HFFc6 (cell line): ENCODE results near the gene TOMM70. TPM values are rescaled to one million over a fixed set of nuclear protein-coding genes. Genes with fewer than 3 reads are reported as not detected.

Source experiments
- DNase-seq: peaks from one replicate; pipeline ENCODE4 v3.0.0-alpha.2; 2018
- H3K27ac Mint-ChIP-seq: 2 replicates; pipeline ENCODE4 v1.8.0; 2020; ENCODE audit warnings: mild to moderate bottlenecking, mixed read lengths
- H3K27me3 Mint-ChIP-seq: 2 replicates; pipeline ENCODE4 v1.8.0; 2021; ENCODE audit warnings: mild to moderate bottlenecking, moderate library complexity, mixed read lengths; ENCODE audit not compliant: insufficient read depth
- H3K36me3 Mint-ChIP-seq: 2 replicates; pipeline ENCODE4 v1.8.0; 2021; ENCODE audit warnings: low read depth, mixed read lengths
- H3K4me1 Mint-ChIP-seq: 2 replicates; pipeline ENCODE4 v1.8.0; 2020; ENCODE audit warnings: low read depth, mixed read lengths
- H3K4me3 Mint-ChIP-seq: 2 replicates; pipeline ENCODE4 v1.8.0; 2020; ENCODE audit warnings: mild to moderate bottlenecking, moderate library complexity, mixed read lengths
- H3K9me3 Mint-ChIP-seq: 2 replicates; pipeline ENCODE4 v1.8.0; 2020; ENCODE audit warnings: mild to moderate bottlenecking, mixed read lengths
- CTCF ChIP-seq: fragments of 200-600 bp; sonication (generic); IDR thresholded peaks from 2 replicates; pipeline ENCODE4 v1.5.0; 2021; ENCODE audit warnings: antibody characterized with exemption, mild to moderate bottlenecking
- total RNA-seq, 6 experiments: library from RNA; stranded (reverse); fragmentation: NEBNext Ultra II Directional; extraction: Animal tissue kit (Norgen Biotek cat#: 25700); gene quantifications; 2 replicates in 1 of 6; 3 replicates in 5 of 6; pipeline ENCODE4 v1.2.3, GENCODE V29; 2021

TOMM70 gene
- total RNA-seq, 6 experiments from 2014 or later, result 45.9 to 51.7 (median 48.7) TPM

GRCh38 chr3:100411091-100411982, 10.4 kb upstream of the TOMM70 start:
- no peak overlapping the region for H3K27ac Mint-ChIP-seq
- DNase-seq, result no peak
- no peaks in the 10 kb centered on the region for H3K27me3 Mint-ChIP-seq
- H3K9me3 Mint-ChIP-seq, result peaks cover 4% of the 10 kb centered on the region; the same call in 1 of the 2 replicates
- H3K4me1 Mint-ChIP-seq, result no peaks in the 10 kb centered on the region
- H3K36me3 Mint-ChIP-seq, result peaks cover 22% of the 10 kb centered on the region
- no peak overlapping the region for H3K4me3 Mint-ChIP-seq
- no peak for TF ChIP-seq CTCF

- H3K27me3 Mint-ChIP-seq, result no peaks in the 10 kb centered on the region
- TF ChIP-seq CTCF, result no peak
- DNase-seq, result no peak
- H3K4me3 Mint-ChIP-seq, result no peak overlapping the region
- peaks cover 28% of the 10 kb centered on the region for H3K4me1 Mint-ChIP-seq
- peaks cover 4% of the 10 kb centered on the region; the same call in 1 of the 2 replicates for H3K9me3 Mint-ChIP-seq
- peaks cover 38% of the 10 kb centered on the region for H3K36me3 Mint-ChIP-seq
- H3K27ac Mint-ChIP-seq, result no peak overlapping the region
These were observed 7.2 kb upstream of the TOMM70 start for GRCh38 chr3:100407977-100408532.

- Mint-ChIP-seq H3K27ac (no peak overlapping the region), H3K36me3 (peaks cover 38% of the 10 kb centered on the region), H3K4me3 (no peak overlapping the region), H3K27me3 (no peaks in the 10 kb centered on the region), H3K4me1 (peaks cover 36% of the 10 kb centered on the region), H3K9me3 (peaks cover 4% of the 10 kb centered on the region; the same call in 1 of the 2 replicates)
- no peak for TF ChIP-seq CTCF
- no peak for DNase-seq
These were observed 6.3 kb upstream of the TOMM70 start for GRCh38 chr3:100407164-100407563.

GRCh38 chr3:100404250-100404548, 3.3 kb upstream of the TOMM70 start:
- Mint-ChIP-seq H3K4me3 (no peak overlapping the region), H3K27ac (no peak overlapping the region), H3K36me3 (peaks cover 35% of the 10 kb centered on the region), H3K9me3 (peaks cover 4% of the 10 kb centered on the region; the same call in 1 of the 2 replicates), H3K4me1 (peaks cover 55% of the 10 kb centered on the region), H3K27me3 (no peaks in the 10 kb centered on the region)
- no peak for TF ChIP-seq CTCF
- DNase-seq, result no peak

GRCh38 chr3:100403362-100404249, 2.7 kb upstream of the TOMM70 start:
- H3K4me1 Mint-ChIP-seq, result peaks cover 61% of the 10 kb centered on the region
- DNase-seq, result no peak
- peaks cover 40% of the 10 kb centered on the region for H3K36me3 Mint-ChIP-seq
- peaks cover 4% of the 10 kb centered on the region; the same call in 1 of the 2 replicates for H3K9me3 Mint-ChIP-seq
- H3K4me3 Mint-ChIP-seq, result peak overlapping the region; percentile 90
- peak overlapping the region; percentile 98 for H3K27ac Mint-ChIP-seq
- TF ChIP-seq CTCF, result peak; percentile 10; the same call in 1 of the 2 replicates
- no peaks in the 10 kb centered on the region for H3K27me3 Mint-ChIP-seq
